HG02870 (cell line): Measurements from ENCODE around the gene TCF4.

ENCODE experiments used
- ATAC-seq: cut with Tn5 transposase; IDR thresholded peaks from one replicate; pipeline ENCODE4 v1.9.1; 2021; ENCODE audit warnings: mild to moderate bottlenecking, moderate library complexity; ENCODE audit not compliant: unreplicated experiment

The TCF4 gene

DNA sequence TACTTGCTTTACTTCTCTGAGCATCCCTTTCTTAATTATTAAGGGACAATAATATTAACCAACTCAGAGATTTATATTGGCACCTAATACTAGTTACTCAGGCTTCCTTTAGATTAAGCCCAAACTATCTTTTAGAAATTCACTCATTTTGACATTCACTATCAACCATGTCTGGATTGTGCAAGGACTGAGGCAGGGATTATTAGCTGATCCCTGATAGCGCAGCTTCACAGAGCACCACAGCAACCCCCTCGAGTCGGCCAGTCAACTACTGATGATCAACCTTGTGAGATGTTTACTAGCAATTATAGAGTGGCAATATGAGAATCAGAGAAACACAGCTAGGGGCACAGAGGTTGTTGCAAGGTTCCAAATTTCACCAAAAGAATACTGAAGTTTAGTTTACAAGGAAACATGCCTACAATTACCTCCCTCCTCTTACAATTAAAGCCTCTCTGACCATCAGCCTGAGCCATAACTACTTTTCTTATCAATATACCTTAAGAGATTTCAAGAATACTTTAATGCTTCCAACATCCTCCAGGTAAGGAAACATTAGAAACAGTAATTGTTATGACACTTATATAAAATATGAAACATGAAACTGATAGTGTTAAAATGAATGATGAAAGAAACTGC lies 191.6 kb downstream of the TCF4 start:
- ATAC-seq = no peak

DNA sequence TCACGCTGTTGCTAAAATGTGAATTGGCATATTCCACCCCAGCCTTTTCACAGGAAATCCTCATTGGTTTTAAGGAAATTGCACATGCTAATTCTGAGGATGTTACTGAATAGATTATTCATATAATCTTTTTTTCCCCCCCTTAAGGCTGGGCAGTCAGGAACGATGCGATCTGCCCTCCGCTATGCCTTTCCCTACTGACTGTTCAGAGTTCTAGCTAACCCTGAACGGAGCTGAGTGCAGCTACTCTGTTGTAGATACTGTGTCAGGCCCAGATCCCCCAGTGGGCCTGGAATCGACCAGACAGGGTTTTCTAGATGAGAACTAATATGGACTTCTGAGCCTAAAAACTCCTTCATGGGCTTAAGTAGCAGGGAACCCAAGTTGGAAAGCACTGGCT lies 192.2 kb downstream of the TCF4 start:
- ATAC-seq = no peak

DNA sequence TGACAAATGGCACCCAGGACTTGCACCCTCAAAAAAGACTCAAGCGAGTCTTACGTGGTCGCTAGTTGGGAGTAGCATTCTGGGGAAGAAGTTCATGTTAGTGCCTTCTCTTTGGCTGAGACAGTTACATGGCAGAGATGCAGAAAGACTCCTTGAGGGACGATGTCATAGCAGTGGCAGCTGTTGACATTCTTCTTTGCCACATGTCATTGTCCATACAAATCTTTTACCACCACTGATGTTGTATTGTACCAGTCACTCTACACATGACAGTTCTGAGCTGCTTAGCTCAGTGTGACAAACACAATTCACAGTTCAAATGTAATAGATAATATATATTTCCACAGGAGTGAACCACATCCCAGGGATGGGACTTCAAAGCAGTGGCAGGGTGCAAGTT lies 197.1 kb downstream of the TCF4 start:
- ATAC-seq = no peak

DNA sequence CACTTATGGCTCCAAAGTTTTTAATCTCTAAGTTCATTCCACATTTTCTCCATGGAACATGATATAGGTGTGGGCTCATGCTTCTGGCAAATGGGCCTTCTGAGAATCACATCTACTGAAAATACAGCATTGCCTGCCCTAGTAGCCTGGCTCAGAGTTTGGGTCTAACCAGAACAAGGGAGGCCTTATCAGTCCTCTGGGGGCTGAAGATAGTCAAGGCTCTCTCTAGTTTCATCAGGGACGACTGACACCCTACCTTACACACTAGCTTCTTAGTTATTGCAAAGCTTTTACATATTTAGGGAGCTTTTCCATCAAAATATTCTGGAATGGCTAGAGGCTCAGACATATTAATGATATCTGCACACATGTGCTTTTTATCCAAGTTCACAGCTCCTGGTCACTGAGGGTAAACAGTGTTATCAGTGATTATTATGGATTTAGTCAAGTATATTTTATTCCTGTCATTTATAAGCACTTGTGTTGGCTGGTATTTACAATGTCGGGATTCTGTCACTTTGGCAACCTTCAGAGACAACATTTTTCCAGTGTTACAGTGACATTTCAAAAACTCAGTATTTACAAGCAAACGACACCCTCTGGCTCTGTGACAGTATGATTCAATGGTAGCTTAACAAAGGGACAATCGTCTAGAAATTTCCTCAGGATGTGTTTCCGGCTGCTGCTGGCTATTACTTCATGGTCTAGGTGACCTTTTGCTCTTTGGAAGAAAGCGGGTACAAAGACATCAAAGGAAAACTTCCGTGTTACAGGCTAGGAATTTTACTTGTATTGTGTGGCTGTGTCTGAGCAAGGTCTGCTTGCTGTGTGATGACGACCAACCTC lies 200.6 kb downstream of the TCF4 start:
- ATAC-seq = no peak

DNA sequence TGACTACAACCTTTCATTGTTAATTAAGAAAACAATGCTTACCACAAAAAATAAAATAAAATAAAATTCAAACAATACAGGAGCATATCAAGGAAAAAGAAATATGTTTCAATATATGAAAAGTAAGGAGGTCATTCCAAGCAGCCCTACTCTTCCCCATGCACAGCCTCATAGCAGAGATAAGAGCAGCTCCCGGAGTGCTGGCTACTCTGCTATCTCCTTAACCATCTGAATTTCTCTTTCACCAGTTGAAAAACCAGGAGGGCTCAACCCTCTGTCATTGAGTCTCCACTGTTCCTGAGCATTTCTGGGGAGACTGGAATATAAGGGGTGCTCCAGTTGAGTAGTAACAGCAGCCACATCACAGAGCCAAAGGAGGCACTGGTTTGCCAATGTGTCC lies 201.4 kb downstream of the TCF4 start:
- no peak for ATAC-seq

DNA sequence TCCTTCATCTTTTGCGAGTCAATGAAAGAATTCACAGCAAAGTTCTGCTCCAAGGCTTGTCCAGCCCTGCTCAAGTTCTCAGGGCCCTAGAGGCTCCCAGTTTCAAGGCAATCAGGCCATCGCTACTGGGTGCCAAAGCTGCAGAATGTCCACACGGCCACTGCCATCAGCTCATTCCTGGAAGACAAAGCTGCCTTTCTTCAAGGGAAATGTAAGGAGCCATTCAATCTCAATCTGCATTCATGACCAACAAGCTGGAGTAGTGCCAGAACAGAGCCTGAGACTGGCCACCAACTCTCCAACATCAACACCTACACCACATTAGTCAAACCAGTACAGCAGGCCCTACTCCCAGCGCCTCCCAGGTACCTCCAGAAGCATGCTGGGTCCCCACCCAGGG lies 202.2 kb downstream of the TCF4 start:
- ATAC-seq = no peak

DNA sequence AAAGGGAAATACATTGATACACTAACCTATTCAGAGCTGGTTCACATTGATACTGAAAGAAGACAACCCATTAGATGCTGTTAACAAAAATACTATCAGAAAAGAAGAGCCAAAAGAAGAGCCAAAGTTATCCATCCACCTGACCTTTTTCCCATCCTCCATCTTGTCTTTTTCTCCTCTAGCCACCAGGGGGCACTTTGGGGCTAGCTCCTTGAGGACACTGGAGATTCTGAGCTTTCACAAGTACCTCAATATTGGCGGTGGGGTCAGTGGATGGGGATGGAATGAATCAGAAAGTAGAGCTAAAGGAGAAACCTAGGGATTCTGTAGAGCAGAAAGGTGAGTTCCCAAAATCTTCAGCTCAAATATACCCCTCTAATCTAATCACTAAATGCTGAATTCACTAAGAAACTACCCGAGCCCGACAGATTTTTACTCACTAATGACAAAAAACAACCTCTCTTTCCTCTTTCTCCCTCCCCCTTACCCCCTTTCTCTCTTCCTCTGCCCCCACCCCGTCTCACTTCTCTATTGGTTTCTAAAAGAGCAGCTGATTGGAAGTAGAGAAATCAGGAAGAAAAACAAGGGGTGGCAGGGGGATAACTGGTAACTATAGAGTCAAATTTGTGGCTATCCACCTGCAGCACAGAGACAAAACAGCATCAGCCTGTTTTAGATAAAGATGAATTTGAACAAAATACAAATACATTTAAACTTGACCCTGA lies 203.3 kb downstream of the TCF4 start:
- ATAC-seq = no peak

DNA sequence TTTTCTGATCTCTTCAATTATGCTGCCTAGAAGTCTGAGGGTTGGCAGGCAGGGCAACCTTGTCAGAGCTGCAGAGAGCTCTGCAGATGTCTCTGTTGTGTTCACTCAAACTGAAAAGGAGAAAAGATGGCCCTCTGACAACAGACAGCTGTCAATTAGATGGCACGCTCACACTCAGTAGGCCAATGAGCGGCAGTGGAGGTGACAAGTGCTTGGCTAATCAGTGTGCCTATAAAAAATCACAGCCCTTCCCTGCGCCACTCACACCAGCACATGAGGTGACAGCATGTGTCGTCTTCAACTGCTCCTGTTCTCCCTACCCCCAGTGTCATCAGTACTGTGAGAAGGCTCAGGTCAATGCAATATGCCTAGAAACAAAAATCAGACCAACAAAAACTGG lies 203.9 kb downstream of the TCF4 start:
- peak; percentile 59 for ATAC-seq

DNA sequence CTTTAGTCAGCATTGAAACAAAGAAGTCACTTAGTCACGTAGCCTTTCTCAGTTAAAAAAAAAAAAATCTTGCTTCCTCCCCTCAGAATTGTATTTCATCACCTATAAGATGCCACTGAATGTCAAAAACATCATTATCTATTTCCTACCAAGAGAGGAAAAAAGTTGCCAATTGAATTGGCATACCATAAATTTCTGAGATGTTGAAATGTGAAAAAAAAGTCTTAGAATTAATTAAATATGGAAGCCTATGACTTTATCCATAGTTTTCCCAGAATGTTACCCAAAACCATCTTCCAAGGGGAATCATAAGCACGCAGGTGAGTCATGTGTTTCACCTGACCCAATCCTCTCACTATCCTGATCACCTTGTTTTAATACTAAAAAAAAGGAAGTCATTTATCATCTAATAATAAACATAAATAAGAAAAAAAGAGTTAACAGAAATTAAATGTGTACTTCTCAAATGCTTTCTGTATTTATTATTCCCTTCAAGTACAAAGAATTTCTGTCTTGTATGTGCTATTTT lies 205.7 kb downstream of the TCF4 start:
- no peak for ATAC-seq

DNA sequence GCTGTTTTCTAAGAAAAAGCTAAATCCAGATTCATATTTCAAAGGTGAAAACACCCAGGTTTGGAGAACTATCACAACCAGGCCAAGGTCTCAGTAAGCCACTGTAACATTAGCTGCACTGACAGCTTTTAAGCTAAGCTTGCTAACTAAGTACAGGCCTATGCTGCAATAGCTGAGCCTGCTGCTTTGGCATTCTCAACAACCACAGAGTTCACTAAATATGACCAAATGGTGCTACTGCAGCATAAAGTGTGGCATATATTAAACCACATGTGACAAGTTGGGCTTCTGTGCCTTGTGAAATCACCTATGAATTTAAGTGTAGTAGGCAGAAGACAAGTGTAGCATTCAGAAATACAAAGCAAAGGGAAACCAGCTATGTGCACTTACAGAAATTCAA lies 206.7 kb downstream of the TCF4 start:
- ATAC-seq = no peak

DNA sequence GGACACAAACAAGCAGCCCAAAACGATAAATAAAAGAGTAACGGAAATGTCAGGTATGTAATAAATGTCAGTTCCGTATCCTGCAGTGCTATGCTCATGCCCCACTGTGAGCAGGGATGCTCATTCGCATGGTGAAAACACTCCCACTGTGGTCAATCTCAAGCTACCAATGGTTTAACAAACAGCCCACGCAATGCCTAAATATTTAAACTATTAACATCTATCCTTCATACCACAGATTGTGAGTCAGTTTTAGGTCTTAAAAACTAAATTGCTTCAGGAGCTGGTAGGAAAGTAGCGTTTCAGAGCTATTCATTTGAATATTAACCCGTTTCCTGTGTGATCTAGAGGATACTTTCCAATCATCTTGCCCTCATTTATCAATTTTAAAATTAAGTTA lies 207.4 kb downstream of the TCF4 start:
- ATAC-seq = no peak

DNA sequence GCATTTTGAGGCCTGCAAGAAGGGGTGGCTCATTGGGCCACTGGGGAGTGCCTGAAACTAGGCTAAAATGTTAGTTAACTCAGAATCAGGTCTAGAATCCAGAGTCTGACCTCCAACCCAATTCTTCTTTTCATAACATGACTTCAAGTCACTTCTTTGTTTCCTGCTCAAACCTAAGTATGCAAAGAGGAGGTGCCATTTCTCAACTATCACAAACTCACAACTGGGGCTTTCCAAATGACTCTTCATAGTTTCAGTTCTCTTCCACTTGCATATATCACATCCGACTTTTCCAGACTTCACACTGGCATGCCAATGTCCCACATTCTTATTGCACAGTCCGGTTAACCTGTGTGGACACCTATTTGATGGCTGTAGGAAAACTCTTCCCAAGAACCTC lies 211.6 kb downstream of the TCF4 start:
- peak; percentile 96 for ATAC-seq

DNA sequence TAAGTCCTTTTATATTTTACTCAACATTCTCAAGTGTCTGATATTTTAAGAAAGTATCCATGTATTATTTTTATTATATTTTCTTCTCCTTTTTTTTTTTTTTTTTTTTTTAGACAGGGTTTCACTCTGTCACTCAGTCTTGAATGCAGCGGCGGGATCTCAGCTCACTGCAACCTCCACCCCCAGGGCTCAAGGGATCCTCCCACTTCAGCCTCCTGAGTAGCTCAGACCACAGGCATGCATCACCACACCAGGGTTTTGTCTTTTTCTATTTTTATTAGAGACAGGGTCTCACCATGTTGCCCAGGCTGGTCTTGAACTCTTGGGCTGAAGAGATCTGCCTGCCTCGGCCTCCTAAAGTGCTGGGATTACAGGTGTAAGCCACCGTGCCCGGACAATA lies 212.1 kb downstream of the TCF4 start:
- ATAC-seq = peak; percentile 8

DNA sequence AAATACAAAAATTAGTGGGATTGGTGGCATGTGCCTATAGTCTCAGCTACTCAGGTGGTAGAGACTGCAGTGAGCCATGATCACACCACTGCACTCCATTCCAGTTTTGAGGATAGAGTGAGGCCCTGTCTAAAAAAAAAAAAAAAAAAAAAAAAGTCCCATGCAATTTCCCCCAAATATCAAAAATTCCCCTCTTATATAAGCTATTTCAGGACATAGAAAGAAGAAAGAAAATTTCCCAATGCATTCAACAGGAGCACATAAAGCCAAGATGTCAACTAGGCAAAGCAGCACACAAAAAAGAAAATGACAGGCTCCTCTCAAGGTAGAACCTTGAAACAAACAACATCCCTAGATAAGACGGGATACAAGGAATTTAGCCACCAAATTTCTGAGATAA lies 213.3 kb downstream of the TCF4 start:
- no peak for ATAC-seq

DNA sequence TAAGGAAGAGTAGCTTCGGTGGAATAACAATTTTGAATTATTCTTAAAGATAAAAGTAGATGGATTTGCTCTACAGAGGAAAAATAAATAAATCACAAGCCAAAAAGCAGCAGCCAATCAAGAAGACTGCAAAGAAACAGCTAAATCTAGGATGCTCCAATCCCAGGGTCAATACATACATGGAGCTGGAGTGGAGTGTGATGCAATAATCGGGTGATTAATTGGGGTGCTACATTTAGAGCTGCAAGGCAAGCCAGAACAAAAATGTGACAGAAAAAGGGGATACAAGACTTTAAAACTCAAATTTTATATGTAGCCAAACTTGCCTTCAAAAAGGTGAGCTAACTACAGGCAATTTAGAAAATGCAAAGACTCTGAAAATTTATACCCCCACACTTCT lies 215.8 kb downstream of the TCF4 start:
- no peak for ATAC-seq

DNA sequence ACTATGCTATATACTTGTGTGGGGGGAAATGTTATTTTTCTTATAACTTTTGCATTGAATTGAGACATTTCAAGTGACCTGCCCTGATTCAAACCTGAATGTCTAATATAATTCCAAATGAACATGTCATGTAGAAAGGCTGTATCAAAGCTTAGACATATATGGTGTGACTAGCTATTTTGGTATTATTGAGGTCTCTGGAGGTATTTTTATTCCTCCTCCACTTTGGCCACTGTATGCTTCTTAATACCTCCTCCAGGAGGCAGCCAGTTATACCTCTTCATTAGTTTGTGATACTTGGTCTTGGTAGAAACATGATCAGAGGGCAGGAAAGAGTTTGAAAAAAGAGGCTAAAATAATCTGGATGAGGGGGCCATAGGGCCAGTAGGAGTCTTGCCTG lies 217.1 kb downstream of the TCF4 start:
- no peak for ATAC-seq

DNA sequence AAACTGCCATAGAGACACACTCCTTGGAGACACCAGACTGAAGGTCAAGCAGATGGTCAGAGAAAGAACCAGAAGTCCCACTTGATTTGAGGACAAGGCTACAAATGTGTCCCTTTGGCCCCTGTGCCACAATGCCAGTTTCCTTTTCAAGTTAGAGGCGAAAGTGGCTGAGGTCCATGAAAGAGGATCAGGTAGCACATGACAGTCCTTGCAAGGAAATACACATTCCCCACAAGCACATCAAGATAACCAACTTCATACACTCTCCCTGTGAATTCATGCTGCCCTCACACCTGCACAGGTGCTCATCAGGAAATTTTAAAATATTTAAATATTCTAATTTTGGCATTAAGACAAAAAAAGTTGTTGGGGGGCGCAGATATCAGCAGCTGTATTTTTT lies 218.6 kb downstream of the TCF4 start:
- ATAC-seq = no peak

DNA sequence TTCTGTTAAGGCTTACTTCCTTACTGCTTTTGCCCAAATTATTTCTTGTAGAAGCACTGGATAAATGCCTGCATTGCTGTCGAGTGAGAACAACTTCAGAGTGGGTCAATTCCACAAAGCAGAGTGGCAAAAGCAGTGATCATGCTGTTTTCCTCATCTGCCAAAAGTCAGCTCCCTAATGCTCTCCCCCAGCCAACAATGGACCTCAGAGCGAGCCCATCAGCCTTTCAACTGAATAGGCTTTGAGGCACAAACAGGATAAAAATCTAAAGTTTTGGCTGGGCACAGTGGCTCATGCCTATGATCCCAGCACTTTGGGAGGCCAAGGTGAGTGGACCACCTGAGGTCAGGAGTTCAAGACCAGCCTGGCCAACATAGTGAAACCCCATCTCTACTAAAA lies 222.7 kb downstream of the TCF4 start:
- no peak for ATAC-seq

DNA sequence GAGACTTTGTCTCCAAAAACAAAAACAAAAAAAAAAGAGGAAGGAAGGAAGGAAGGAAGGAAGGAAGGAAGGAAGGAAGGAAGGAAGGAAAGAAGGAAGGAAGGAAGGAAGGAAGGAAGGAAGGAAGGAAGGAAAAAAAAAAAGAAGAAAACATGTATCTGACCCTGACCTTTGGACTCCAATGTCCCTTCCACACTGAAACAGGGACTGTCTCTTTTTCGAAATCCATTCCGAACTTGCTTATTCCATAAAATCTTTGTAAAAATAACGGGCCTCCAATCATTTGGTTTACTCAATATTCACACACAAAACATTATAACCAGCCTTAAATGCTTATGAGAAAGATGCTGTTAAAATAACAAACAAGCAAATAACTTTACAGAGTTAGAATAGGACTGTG lies 225.7 kb downstream of the TCF4 start:
- ATAC-seq = no peak

DNA sequence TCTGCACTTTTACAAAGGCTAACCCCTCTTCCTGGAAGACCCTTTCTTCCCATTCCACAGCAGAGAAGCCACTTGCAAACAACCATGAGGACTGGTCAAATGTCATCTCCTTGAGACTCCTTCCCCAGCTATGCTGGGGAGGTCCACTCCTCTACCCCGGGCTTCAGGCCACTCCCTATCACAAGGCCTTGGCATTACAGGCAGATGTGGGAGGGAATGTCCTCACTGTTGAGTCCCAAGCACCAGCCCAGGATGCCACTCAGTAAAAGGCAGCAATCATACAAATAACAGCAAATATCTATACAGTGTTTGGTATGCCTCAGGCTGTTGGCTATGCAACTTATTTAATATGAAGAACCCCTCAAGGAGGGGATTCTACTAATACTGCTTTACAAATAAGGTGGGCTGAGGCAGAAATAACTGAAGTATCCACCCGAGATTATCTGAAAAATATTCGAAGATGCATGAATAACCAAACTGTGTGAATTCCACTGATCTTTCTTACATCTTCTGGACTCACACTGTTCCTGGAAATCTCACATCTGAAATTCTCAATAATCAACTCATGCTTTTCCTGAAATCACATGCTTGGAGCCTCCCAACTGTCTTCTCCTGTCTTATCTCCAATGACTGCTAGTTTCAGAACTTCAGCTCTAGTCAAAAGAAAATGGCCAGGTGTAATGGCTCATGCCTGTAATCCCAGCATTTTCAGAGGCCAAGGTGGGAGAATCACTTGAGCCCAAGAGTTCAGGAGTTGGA lies 226.3 kb downstream of the TCF4 start:
- ATAC-seq = no peak

DNA sequence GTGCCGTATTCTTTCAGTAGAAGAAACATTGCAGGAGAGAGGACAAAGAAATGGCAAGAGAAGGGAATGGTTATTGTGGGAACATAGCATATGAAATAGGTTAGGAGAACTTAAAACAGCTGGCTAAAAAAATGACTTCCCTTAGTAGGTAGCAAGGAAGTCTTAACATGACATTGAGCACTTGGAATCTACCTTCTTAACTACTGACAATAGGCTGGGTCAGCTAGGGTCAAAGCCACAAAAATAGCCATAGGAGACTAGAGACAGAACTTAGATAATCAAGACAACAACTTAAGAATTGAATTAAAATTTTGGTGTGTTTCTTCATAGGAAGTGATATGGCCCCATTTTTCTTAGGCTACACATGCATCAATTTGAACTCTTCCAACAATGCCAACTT lies 227.9 kb downstream of the TCF4 start:
- ATAC-seq = no peak
